T-cell (primary cell): ENCODE data around the gene KHDRBS2. TPM values are rescaled to one million over a fixed set of nuclear protein-coding genes. Genes with fewer than 3 reads are reported as not detected.

Source experiments
- ATAC-seq, 4 experiments: fragments of 200-7000 bp in 3 of 4; fragments of 150-1000 bp in 1 of 4; cut with Tn5 transposase; replicated peaks in 1 of 4; 1 replicate in 3 of 4; 2 replicates in 1 of 4; pipeline ENCODE4 v1.10.0; 2021; ENCODE audit warnings: moderate library complexity in 3 of 4, mild to moderate bottlenecking in 2 of 4, moderate number of reproducible peaks in 1 of 4
- CTCF ChIA-PET, 2 donors: fragments of 300-600 bp; sonication (Branson Sonifier 250); formaldehyde crosslinking; loops; one replicate each; lab custom pipeline; 2022; ENCODE audit warnings: antibody characterized with exemption in 2 of 2; lab: Charles Lee
- POLR2A ChIA-PET, 2 donors: fragments of 300-600 bp; sonication (Branson Sonifier 250); formaldehyde crosslinking; loops; one replicate each; lab custom pipeline; 2022; ENCODE audit warnings: antibody characterized with exemption in 2 of 2; lab: Charles Lee
- DNase-seq, 35 experiments: peaks; one replicate each; pipeline versions ENCODE4 v3.0.0 to v3.0.0-alpha.2; 2013 to 2023
- H3K27ac ChIP-seq: one replicate; pipeline ENCODE4 v1.5.1; 2013; ENCODE audit warnings: low read length
- H3K27me3 ChIP-seq, 2 experiments: replicated peaks in 1 of 2; 1 replicate in 1 of 2; 2 replicates in 1 of 2; pipeline versions ENCODE4 v1.6.1 to v1.7.0; 2013; ENCODE audit warnings: low read length in 1 of 2, mixed read lengths in 1 of 2; ENCODE audit not compliant: control insufficient read depth in 2 of 2, insufficient read depth in 2 of 2; ENCODE audit errors: extremely low read depth in 1 of 2
- H3K36me3 ChIP-seq, 2 donors: 1 replicate in 1 of 2; 2 replicates in 1 of 2; pipeline versions ENCODE4 v1.6.1 to v1.7.0; 2013; ENCODE audit warnings: low read length in 1 of 2; ENCODE audit not compliant: control insufficient read depth in 2 of 2, insufficient read depth in 1 of 2; ENCODE audit errors: extremely low read depth in 1 of 2
- H3K4me1 ChIP-seq, 2 experiments: 1 replicate in 1 of 2; 2 replicates in 1 of 2; pipeline versions ENCODE4 v1.6.1 to v1.7.0; 2013; ENCODE audit warnings: low read length in 2 of 2, mixed read lengths in 1 of 2; ENCODE audit not compliant: insufficient read depth in 2 of 2, control insufficient read depth in 1 of 2; ENCODE audit errors: extremely low read depth in 1 of 2
- H3K4me3 ChIP-seq, 2 donors: 1 replicate in 1 of 2; 2 replicates in 1 of 2; pipeline versions ENCODE4 v1.5.1 to v1.7.0; 2013; ENCODE audit warnings: mild to moderate bottlenecking in 2 of 2, low read length in 1 of 2, moderate library complexity in 1 of 2; ENCODE audit not compliant: control insufficient read depth in 1 of 2; ENCODE audit errors: extremely low read depth in 1 of 2
- H3K9me3 ChIP-seq: 2 replicates; pipeline ENCODE4 v1.7.0; 2013
- H3K27ac Mint-ChIP-seq, 2 donors: one replicate each; pipeline ENCODE4 v1.8.0; 2020 to 2021; ENCODE audit warnings: mild to moderate bottlenecking in 2 of 2, mixed read lengths in 2 of 2
- H3K27me3 Mint-ChIP-seq, 2 donors: one replicate each; pipeline ENCODE4 v1.8.0; 2021 to 2022; ENCODE audit warnings: mixed read lengths in 2 of 2
- H3K36me3 Mint-ChIP-seq: one replicate; pipeline ENCODE4 v1.8.0; 2021; ENCODE audit warnings: mixed read lengths
- H3K4me1 Mint-ChIP-seq, 3 donors: one replicate each; pipeline ENCODE4 v1.8.0; 2020 to 2022; ENCODE audit warnings: mixed read lengths in 3 of 3, mild to moderate bottlenecking in 1 of 3
- H3K4me3 Mint-ChIP-seq, 3 donors: one replicate each; pipeline ENCODE4 v1.8.0; 2020 to 2022; ENCODE audit warnings: mild to moderate bottlenecking in 3 of 3, mixed read lengths in 3 of 3, moderate library complexity in 3 of 3
- H3K9me3 Mint-ChIP-seq, 3 donors: one replicate each; pipeline ENCODE4 v1.8.0; 2020 to 2022; ENCODE audit warnings: mixed read lengths in 3 of 3
- WGBS: methylation state at CpG from one replicate; pipeline ENCODE4 v1.1.5; 2013; ENCODE audit warnings: missing lambda C conversion rate; ENCODE audit not compliant: insufficient coverage; 5-methylcytosine and 5-hydroxymethylcytosine counted together
- total RNA-seq, 35 experiments: library from RNA in 6 of 35; stranded (reverse) in 6 of 35; fragments of 120-200 nt in 1 of 35; gene quantifications; one replicate each; pipeline versions ENCODE4 v1.2.1 to v1.2.4 and lab custom pipeline; 2013 to 2026

Gene KHDRBS2
- total RNA-seq, 5 donors from 2014 or later (not counting 1 experiment from before 2014, with no cell fraction given), result 0.18 to 0.49 TPM; not detected in 3

DNA sequence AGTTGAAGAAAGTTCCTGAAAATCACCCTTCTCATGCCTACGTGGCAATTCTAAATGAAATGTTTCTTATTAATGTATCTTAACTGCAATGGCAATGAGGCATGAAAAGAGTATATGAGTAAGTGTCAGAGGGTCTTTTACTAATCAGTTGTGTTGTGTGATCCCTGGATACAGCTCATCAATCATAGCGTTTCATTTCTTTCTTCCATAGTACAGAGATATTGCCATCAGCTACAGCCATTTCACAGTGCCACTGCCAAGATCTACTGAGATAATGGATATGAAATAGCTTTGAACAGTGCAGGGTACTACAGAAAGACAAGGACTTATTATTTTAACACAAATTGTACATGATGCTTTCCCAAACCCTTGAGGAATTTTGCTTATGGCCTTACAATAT, 450.8 kb downstream of the KHDRBS2 start:
- no CpG with 5 or more reads among the region's 2 CpGs for WGBS
- H3K9me3 ChIP-seq, result no peaks in the 10 kb centered on the region
- H3K4me1 ChIP-seq, result no peaks in the 10 kb centered on the region
- ATAC-seq (no peak), DNase-seq (no peak)
- POLR2A ChIA-PET, result no interaction called here
- no peak overlapping the region for H3K4me3 Mint-ChIP-seq
- no peak overlapping the region for H3K27ac Mint-ChIP-seq
- no peaks in the 10 kb centered on the region for H3K27me3 Mint-ChIP-seq
- H3K4me1 Mint-ChIP-seq, result no peaks in the 10 kb centered on the region
- H3K27me3 ChIP-seq, result no peaks in the 10 kb centered on the region
- H3K4me3 ChIP-seq, result no peak overlapping the region
- no peaks in the 10 kb centered on the region for H3K36me3 Mint-ChIP-seq
- H3K9me3 Mint-ChIP-seq, result peaks cover 5 to 18% (median 11%) of the 10 kb centered on the region in 3 donors
- CTCF ChIA-PET, result no interaction called here
- no peak overlapping the region for H3K27ac ChIP-seq
- no peaks in the 10 kb centered on the region for H3K36me3 ChIP-seq

DNA sequence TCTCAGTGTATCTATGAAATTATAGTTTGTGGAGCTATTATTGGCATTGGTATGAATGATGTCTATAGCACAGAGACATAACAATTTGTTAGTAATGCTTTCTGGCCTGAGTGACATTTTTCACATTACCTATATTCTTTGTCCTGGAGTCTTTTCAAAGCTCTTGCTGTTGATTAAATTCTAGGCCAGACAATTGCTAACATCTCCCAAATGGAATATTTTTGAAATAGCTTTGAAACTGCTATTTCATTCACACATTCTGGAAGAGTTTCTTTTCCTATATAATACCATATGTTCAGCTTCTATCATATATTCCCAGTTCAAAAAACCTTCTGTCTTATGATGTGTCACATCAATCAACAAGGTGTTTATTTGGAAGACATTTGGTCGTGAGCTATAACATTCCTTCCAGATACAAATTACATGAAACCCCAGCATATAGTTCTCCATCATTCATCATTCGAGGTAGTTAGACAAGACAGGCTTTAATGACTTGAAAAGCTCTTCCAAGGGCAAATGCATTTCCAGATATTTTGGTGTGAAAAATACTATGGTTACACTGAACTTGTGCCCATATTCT, 452.8 kb downstream of the KHDRBS2 start:
- Histone ChIP-seq H3K27me3 (no peaks in the 10 kb centered on the region), H3K4me3 (no peak overlapping the region), H3K27ac (no peak overlapping the region), H3K36me3 (no peaks in the 10 kb centered on the region), H3K9me3 (no peaks in the 10 kb centered on the region), H3K4me1 (no peaks in the 10 kb centered on the region)
- Mint-ChIP-seq H3K4me3 (no peak overlapping the region), H3K9me3 (peaks cover 5 to 16% (median 11%) of the 10 kb centered on the region in 3 donors), H3K36me3 (no peaks in the 10 kb centered on the region), H3K4me1 (no peaks in the 10 kb centered on the region), H3K27me3 (no peaks in the 10 kb centered on the region), H3K27ac (no peak overlapping the region)
- ChIA-PET POLR2A (no interaction called here), CTCF (no interaction called here)
- ATAC-seq (no peak), DNase-seq (no peak)
- WGBS, result no CpG with 5 or more reads among the region's 2 CpGs

GRCh38 chr6:61817716-61818115, 468.3 kb downstream of the KHDRBS2 start:
- DNase-seq (no peak), ATAC-seq (no peak)
- no peak overlapping the region for H3K27ac Mint-ChIP-seq
- no peak overlapping the region for H3K27ac ChIP-seq
- no peaks in the 10 kb centered on the region for H3K36me3 ChIP-seq
- no peak overlapping the region for H3K4me3 ChIP-seq
- POLR2A ChIA-PET, result no interaction called here
- H3K4me1 Mint-ChIP-seq, result no peaks in the 10 kb centered on the region
- WGBS, result no CpG with 5 or more reads among the region's 2 CpGs
- no peaks in the 10 kb centered on the region for H3K4me1 ChIP-seq
- no peaks in the 10 kb centered on the region for H3K27me3 ChIP-seq
- H3K27me3 Mint-ChIP-seq, result no peaks in the 10 kb centered on the region
- CTCF ChIA-PET, result no interaction called here
- no peaks in the 10 kb centered on the region for H3K9me3 ChIP-seq
- H3K9me3 Mint-ChIP-seq, result peaks cover 16 to 18% (median 16%) of the 10 kb centered on the region in 3 donors
- no peaks in the 10 kb centered on the region for H3K36me3 Mint-ChIP-seq
- H3K4me3 Mint-ChIP-seq, result no peak overlapping the region

DNA sequence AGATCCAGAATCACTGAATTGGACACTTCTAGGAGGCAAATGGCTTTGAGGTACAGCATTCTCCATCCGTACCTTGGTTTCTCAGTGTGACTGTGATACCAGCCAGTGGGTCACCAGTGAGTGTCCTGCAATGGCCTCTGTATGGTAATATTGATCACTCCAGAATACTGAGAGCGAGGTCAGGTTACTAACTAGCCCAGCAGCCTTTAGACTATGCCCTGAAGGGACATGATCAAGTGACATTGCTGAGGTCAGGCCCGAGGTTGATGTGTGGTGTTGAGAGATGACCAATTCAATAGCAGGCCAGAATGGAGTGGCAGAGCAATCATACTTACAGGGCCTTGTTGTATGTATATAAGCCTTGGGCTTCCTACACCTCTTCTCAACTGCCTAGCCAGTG, 476.0 kb downstream of the KHDRBS2 start:
- Histone ChIP-seq H3K27me3 (no peaks in the 10 kb centered on the region), H3K4me1 (no peaks in the 10 kb centered on the region), H3K4me3 (no peak overlapping the region), H3K36me3 (no peaks in the 10 kb centered on the region), H3K27ac (no peak overlapping the region), H3K9me3 (no peaks in the 10 kb centered on the region)
- ATAC-seq, result no peak
- DNase-seq, result no peak
- Mint-ChIP-seq H3K9me3 (peaks cover 0 to 14% (median 12%) of the 10 kb centered on the region in 3 donors), H3K36me3 (no peaks in the 10 kb centered on the region), H3K27me3 (no peaks in the 10 kb centered on the region), H3K27ac (no peak overlapping the region), H3K4me3 (no peak overlapping the region), H3K4me1 (no peaks in the 10 kb centered on the region)
- ChIA-PET CTCF (no interaction called here), POLR2A (no interaction called here)
- WGBS, result 69% methylated on average over 2 of the region's 3 CpGs

- no peak overlapping the region for H3K27ac Mint-ChIP-seq
- H3K9me3 ChIP-seq, result no peaks in the 10 kb centered on the region
- H3K4me3 ChIP-seq, result no peak overlapping the region
- H3K4me1 ChIP-seq, result no peaks in the 10 kb centered on the region
- no peaks in the 10 kb centered on the region for H3K4me1 Mint-ChIP-seq
- WGBS, result 67% methylated on average over 1 of the region's 1 CpG
- no peak overlapping the region for H3K4me3 Mint-ChIP-seq
- H3K36me3 Mint-ChIP-seq, result no peaks in the 10 kb centered on the region
- POLR2A ChIA-PET, result no interaction called here
- no peaks in the 10 kb centered on the region for H3K27me3 Mint-ChIP-seq
- CTCF ChIA-PET, result no interaction called here
- no peak overlapping the region for H3K27ac ChIP-seq
- peaks cover 2 to 20% (median 18%) of the 10 kb centered on the region in 3 donors for H3K9me3 Mint-ChIP-seq
- DNase-seq (no peak), ATAC-seq (no peak)
- H3K27me3 ChIP-seq, result no peaks in the 10 kb centered on the region
- no peaks in the 10 kb centered on the region for H3K36me3 ChIP-seq
Measured at GRCh38 chr6:61809004-61809595, 476.9 kb downstream of the KHDRBS2 start.

DNA sequence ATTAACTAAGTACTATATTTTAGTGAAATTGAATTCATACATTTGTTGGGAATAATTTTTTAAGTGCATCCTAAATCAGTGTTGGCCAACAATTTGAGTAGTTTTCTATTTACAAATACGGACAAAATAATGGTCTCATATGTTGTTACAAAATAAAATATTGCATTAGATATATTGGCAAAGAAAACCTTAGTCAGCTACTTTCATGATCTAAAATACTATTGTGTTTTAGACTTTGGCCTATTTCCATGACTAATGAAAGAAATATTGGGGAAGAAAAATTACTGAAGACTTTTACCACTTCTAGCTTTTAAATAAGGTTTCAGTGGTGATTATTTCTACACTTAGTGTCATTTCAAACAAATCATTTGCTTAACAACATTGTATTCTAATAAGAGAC, 498.0 kb downstream of the KHDRBS2 start:
- POLR2A ChIA-PET, result no interaction called here
- Mint-ChIP-seq H3K4me1 (no peaks in the 10 kb centered on the region), H3K36me3 (no peaks in the 10 kb centered on the region), H3K27me3 (no peaks in the 10 kb centered on the region), H3K27ac (no peak overlapping the region), H3K4me3 (no peak overlapping the region), H3K9me3 (peaks cover 0 to 4% (median 2%) of the 10 kb centered on the region in 3 donors)
- DNase-seq (no peak), ATAC-seq (no peak)
- no peaks in the 10 kb centered on the region for H3K27me3 ChIP-seq
- no peak overlapping the region for H3K4me3 ChIP-seq
- H3K36me3 ChIP-seq, result no peaks in the 10 kb centered on the region
- CTCF ChIA-PET, result no interaction called here
- H3K4me1 ChIP-seq, result no peaks in the 10 kb centered on the region
- no CpG with 5 or more reads among the region's 1 CpG for WGBS
- no peaks in the 10 kb centered on the region for H3K9me3 ChIP-seq
- no peak overlapping the region for H3K27ac ChIP-seq
